Thoracic aorta (tissue), 2 donors: ENCODE results near the gene GADL1. TPM values are rescaled to one million over a fixed set of nuclear protein-coding genes. Genes with fewer than 3 reads are reported as not detected.

Source experiments
- ATAC-seq: fragments of 150-250 bp; one replicate; pipeline ENCODE4 v1.8.0; 2017; ENCODE audit warnings: low read depth; ENCODE audit not compliant: insufficient number of reproducible peaks, low FRiP score
- DNase-seq: peaks from one replicate; pipeline ENCODE4 v3.0.0-alpha.2; 2020; ENCODE audit warnings: low spot score
- H3K27ac ChIP-seq, 2 donors: fragments of 200-600 bp; sonication (generic); 1 replicate in 1 of 2; 2 replicates in 1 of 2; pipeline ENCODE4 v1.5.1; 2016; ENCODE audit warnings: mild to moderate bottlenecking in 2 of 2, moderate library complexity in 2 of 2
- H3K27me3 ChIP-seq: fragments of 200-600 bp; sonication (generic); replicated peaks from 2 replicates; pipeline ENCODE4 v1.6.0; 2016; ENCODE audit warnings: mild to moderate bottlenecking; ENCODE audit not compliant: insufficient read depth
- H3K36me3 ChIP-seq: fragments of 200-600 bp; sonication (generic); one replicate; pipeline ENCODE4 v1.5.1; 2016
- H3K4me1 ChIP-seq, 2 donors: fragments of 200-600 bp; sonication (generic); 1 replicate in 1 of 2; 2 replicates in 1 of 2; pipeline versions ENCODE4 v1.5.1 to v1.6.0; 2016; ENCODE audit warnings: low read depth in 2 of 2, mild to moderate bottlenecking in 1 of 2; ENCODE audit not compliant: control insufficient read depth in 1 of 2
- H3K4me3 ChIP-seq: fragments of 200-600 bp; sonication (generic); 2 replicates; pipeline ENCODE4 v1.5.1; 2016; ENCODE audit warnings: mild to moderate bottlenecking
- H3K9me3 ChIP-seq: fragments of 200-600 bp; sonication (generic); 2 replicates; pipeline ENCODE4 v1.5.1; 2016
- total RNA-seq, 2 donors: library from RNA; depleted of rRNA; stranded (reverse); fragments of >200 nt; gene quantifications; one replicate each; pipeline versions ENCODE4 v1.1.0 to v1.2.3, GENCODE V29; 2016
- TF ChIP-seq, protein P1 (sequence below): fragments of 200-600 bp; sonication (generic); IDR thresholded peaks from one replicate; pipeline ENCODE4 v1.5.1; 2019; ENCODE audit warnings: antibody characterized with exemption

GADL1 gene
- total RNA-seq, 2 donors from 2014 or later, result 0.27 to 1.1 TPM

DNA sequence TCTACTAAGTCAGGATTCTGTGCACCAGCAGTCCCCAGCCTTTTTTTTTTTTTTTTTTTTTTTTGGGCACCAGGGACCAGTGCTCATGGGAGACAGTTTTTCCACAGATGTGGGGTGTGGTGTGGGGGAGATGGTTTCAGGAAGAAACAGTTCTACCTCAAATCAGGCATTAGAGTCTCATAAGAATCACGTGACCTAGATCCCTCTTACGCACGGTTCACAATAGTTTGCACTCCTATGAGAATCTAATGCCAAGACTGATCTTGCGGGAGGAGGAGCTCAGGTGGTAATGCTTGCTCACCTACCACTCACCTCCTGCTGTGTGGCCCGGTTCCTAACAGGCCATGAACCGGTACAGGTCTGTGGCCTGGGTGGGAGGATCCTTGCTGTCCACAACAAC lies 88.8 kb downstream of the GADL1 start:
- H3K27me3 ChIP-seq, result no peaks in the 10 kb centered on the region
- H3K36me3 ChIP-seq, result no peaks in the 10 kb centered on the region
- TF ChIP-seq, protein P1, sequence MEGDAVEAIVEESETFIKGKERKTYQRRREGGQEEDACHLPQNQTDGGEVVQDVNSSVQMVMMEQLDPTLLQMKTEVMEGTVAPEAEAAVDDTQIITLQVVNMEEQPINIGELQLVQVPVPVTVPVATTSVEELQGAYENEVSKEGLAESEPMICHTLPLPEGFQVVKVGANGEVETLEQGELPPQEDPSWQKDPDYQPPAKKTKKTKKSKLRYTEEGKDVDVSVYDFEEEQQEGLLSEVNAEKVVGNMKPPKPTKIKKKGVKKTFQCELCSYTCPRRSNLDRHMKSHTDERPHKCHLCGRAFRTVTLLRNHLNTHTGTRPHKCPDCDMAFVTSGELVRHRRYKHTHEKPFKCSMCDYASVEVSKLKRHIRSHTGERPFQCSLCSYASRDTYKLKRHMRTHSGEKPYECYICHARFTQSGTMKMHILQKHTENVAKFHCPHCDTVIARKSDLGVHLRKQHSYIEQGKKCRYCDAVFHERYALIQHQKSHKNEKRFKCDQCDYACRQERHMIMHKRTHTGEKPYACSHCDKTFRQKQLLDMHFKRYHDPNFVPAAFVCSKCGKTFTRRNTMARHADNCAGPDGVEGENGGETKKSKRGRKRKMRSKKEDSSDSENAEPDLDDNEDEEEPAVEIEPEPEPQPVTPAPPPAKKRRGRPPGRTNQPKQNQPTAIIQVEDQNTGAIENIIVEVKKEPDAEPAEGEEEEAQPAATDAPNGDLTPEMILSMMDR, result no peak
- peaks cover 5 to 9% of the 10 kb centered on the region in 2 donors for H3K4me1 ChIP-seq
- ATAC-seq (no peak), DNase-seq (no peak)
- H3K4me3 ChIP-seq, result no peak overlapping the region
- no peak overlapping the region for H3K27ac ChIP-seq
- H3K9me3 ChIP-seq, result no peaks in the 10 kb centered on the region

DNA sequence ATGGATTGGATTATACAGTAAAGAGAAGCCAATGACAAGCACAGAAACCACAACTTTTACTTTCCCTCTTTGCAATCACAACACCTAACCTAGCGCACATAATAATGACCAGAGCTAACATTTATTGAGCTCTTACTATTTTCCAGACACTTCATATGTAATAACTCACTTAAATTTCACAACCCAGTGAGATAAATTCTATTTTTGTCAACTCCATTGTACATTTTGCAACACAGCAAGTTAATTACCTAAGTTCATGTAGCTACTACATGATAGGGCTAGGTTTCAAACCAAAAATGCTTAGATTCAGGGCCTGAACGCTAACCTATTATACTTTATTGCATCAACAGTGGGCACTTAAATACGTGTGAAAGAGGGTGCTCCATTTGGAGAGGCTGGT lies 89.5 kb downstream of the GADL1 start:
- Histone ChIP-seq H3K9me3 (no peaks in the 10 kb centered on the region), H3K36me3 (no peaks in the 10 kb centered on the region), H3K27ac (no peak overlapping the region), H3K4me1 (peaks cover 0 to 2% of the 10 kb centered on the region in 2 donors), H3K27me3 (no peaks in the 10 kb centered on the region), H3K4me3 (no peak overlapping the region)
- DNase-seq (no peak), ATAC-seq (no peak)
- TF ChIP-seq, protein P1, result no peak

DNA sequence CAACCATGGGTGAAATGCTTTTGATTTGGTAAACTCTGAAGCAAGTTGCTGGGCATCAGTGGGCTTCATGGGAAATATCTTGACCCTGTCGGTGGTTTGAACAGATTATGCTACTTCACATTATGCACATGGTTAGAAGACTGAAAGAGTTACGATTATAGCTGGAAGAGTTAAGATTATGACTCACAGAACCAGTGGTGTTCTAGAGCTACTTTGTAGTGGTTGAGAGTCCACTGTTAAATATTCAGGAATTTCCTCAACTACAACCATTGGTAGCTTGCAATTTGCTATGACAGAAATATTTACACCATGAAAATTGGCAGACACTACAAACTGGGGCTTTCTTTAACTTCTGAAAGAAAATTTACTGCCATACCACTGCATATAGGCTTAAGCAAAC lies 99.3 kb downstream of the GADL1 start:
- Histone ChIP-seq H3K9me3 (no peaks in the 10 kb centered on the region), H3K27ac (no peak overlapping the region), H3K36me3 (no peaks in the 10 kb centered on the region), H3K4me1 (no peaks in the 10 kb centered on the region), H3K27me3 (no peaks in the 10 kb centered on the region), H3K4me3 (no peak overlapping the region)
- DNase-seq (no peak), ATAC-seq (no peak)
- TF ChIP-seq, protein P1, result no peak

DNA sequence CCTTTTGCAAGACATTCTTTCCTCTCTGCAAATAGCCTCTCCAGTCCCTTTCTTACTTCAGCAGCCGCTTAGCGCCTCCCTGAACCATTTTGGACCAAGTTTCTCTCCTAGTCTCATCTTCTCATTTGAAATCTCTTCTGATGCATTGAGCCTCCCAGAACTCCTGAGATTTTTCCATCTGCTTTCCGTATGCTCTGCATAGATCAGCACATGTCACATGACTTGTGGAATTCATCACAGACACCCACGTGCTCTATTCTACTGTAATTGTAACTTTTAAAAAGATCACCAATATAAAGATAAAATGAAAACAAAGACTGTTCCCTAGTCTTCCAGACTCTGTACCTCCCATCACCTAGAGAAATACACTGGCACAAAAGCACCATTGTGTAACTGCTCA lies 100.7 kb downstream of the GADL1 start:
- TF ChIP-seq, protein P1, result no peak
- ATAC-seq (no peak), DNase-seq (no peak)
- H3K4me3 ChIP-seq, result no peak overlapping the region
- H3K36me3 ChIP-seq, result no peaks in the 10 kb centered on the region
- no peaks in the 10 kb centered on the region for H3K27me3 ChIP-seq
- H3K4me1 ChIP-seq, result no peaks in the 10 kb centered on the region
- no peaks in the 10 kb centered on the region for H3K9me3 ChIP-seq
- no peak overlapping the region for H3K27ac ChIP-seq

DNA sequence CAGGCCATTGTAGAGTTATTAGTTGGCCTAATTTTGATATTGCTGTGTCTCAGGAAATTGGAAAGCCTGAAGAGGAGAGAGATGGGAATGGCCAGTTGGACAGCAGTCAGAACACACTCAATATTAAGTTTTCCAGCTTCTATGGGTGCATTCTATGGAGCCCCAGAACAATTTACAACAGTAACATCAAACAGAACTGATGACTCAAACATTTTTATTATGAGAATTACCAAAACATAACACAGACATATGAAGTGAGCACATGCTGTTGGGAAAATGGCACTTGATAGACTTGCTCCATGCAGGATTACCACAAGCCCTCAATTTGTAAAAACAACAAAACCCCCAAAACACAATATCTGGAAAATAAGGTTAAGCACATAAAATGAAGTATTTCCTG lies 104.3 kb downstream of the GADL1 start:
- Histone ChIP-seq H3K9me3 (no peaks in the 10 kb centered on the region), H3K27me3 (no peaks in the 10 kb centered on the region), H3K4me1 (no peaks in the 10 kb centered on the region), H3K36me3 (no peaks in the 10 kb centered on the region), H3K27ac (no peak overlapping the region), H3K4me3 (no peak overlapping the region)
- TF ChIP-seq, protein P1, result no peak
- no peak for ATAC-seq
- no peak for DNase-seq
